HCT116 (cell line): Measurements from ENCODE around the gene MAST4. TPM values are rescaled to one million over a fixed set of nuclear protein-coding genes. Genes with fewer than 3 reads are reported as not detected.

Source experiments
- ATAC-seq: fragments of 200-7000 bp; cut with Tn5 transposase; 2 replicates; pipeline ENCODE4 v1.9.1; 2020; ENCODE audit warnings: mild to moderate bottlenecking, moderate library complexity
- BruUV-seq: library from RNA; stranded (reverse); fragments of 400-500 nt; replicated peaks from 2 replicates; lab custom pipeline; 2021; lab: Mats Ljungman, UMichigan
- CTCF ChIA-PET: fragments of 300-600 bp; sonication (Branson Sonifier 250); formaldehyde crosslinking; loops from one replicate; lab custom pipeline; 2021; ENCODE audit warnings: antibody characterized with exemption; lab: Charles Lee
- POLR2A ChIA-PET: fragments of 300-600, 350-600 bp; sonication (Branson Sonifier 250); formaldehyde crosslinking; loops from one replicate; lab custom pipeline; 2021; ENCODE audit warnings: antibody characterized with exemption; lab: Charles Lee
- RAD21 ChIA-PET, 2 experiments: fragments of 300-600 bp; sonication (Branson Sonifier 250); formaldehyde crosslinking; loops; one replicate each; lab custom pipeline; 2023; ENCODE audit warnings: low total read pairs in 2 of 2; ENCODE audit not compliant: uncharacterized antibody in 2 of 2, unreplicated experiment in 2 of 2, low non-redundant PET in 1 of 2; lab: Charles Lee
- DNase-seq: peaks from one replicate; pipeline ENCODE4 v3.0.0-alpha.2; 2010; ENCODE audit warnings: low read depth, low spot score
- H2AFZ ChIP-seq: fragments of 200-600 bp; shearing (Covaris generic), sonication (generic); 2 replicates; pipeline ENCODE4 v1.6.1; 2017; ENCODE audit warnings: low read depth, mixed run types, mixed read lengths, antibody characterized with exemption, low read length; ENCODE audit not compliant: poor library complexity, severe bottlenecking
- H3K27ac ChIP-seq: 2 replicates; pipeline ENCODE4 v1.5.1; 2012; ENCODE audit warnings: low read depth, low read length
- H3K27me3 ChIP-seq: fragments of 200-600 bp; sonication (generic); 2 replicates; pipeline ENCODE4 v1.6.1; 2016; ENCODE audit warnings: mixed run types, low read length, mixed read lengths; ENCODE audit not compliant: insufficient read depth
- H3K36me3 ChIP-seq, 2 experiments: fragments of 200-500 bp in 1 of 2; fragments of 200-600 bp in 1 of 2; sonication (Bioruptor generic) in 1 of 2; sonication (generic) in 1 of 2; 2 replicates each; pipeline versions ENCODE4 v1.5.1 to v1.6.1; 2014 to 2016; ENCODE audit warnings: low read length in 2 of 2, inconsistent platforms in 1 of 2, mixed read lengths in 1 of 2, mixed run types in 1 of 2; ENCODE audit not compliant: insufficient read depth in 2 of 2, control insufficient read depth in 1 of 2
- H3K4me1 ChIP-seq, 2 experiments: fragments of 200-600 bp in 1 of 2; sonication (generic) in 1 of 2; 2 replicates each; pipeline versions ENCODE4 v1.5.1 to v1.6.1; 2012 to 2017; ENCODE audit warnings: low read length in 2 of 2, inconsistent platforms in 1 of 2, mild to moderate bottlenecking in 1 of 2, mixed read lengths in 1 of 2, mixed run types in 1 of 2, moderate library complexity in 1 of 2; ENCODE audit not compliant: insufficient read depth in 2 of 2, control insufficient read depth in 1 of 2
- H3K4me2 ChIP-seq: fragments of 200-600 bp; sonication (generic); 2 replicates; pipeline ENCODE4 v1.6.1; 2017; ENCODE audit warnings: mixed run types, low read length, mixed read lengths
- H3K4me3 ChIP-seq, 2 experiments: fragments of 200-600 bp in 1 of 2; sonication (generic) in 1 of 2; replicated peaks in 1 of 2; 2 replicates each; pipeline ENCODE4 v1.5.1; 2011 to 2016; ENCODE audit warnings: low read length in 2 of 2, control low read depth in 1 of 2, low read depth in 1 of 2, mild to moderate bottlenecking in 1 of 2, mixed read lengths in 1 of 2, mixed run types in 1 of 2
- H3K79me2 ChIP-seq: fragments of 200-600 bp; sonication (generic); 2 replicates; pipeline ENCODE4 v1.6.1; 2017; ENCODE audit warnings: mild to moderate bottlenecking, mixed run types, low read length, moderate library complexity, mixed read lengths; ENCODE audit not compliant: insufficient read depth
- H3K9ac ChIP-seq: fragments of 200-600 bp; sonication (generic); 2 replicates; pipeline ENCODE4 v1.6.1; 2016; ENCODE audit warnings: low read length, mixed read lengths
- H3K9me2 ChIP-seq: fragments of 200-600 bp; sonication (generic), shearing (Covaris generic); 2 replicates; pipeline ENCODE4 v1.6.1; 2017; ENCODE audit warnings: mixed run types, mild to moderate bottlenecking, moderate library complexity; ENCODE audit not compliant: insufficient read depth
- H3K9me3 ChIP-seq, 2 experiments: fragments of 200-500 bp in 1 of 2; fragments of 200-600 bp in 1 of 2; sonication (Bioruptor generic) in 1 of 2; sonication (generic) in 1 of 2; 2 replicates each; pipeline ENCODE4 v1.6.1; 2014 to 2017; ENCODE audit warnings: low read length in 2 of 2, mixed read lengths in 2 of 2, inconsistent platforms in 1 of 2, low read depth in 1 of 2, mild to moderate bottlenecking in 1 of 2, mixed run types in 1 of 2, moderate library complexity in 1 of 2; ENCODE audit not compliant: control insufficient read depth in 1 of 2, insufficient read depth in 1 of 2
- H4K20me1 ChIP-seq: fragments of 200-600 bp; sonication (generic), shearing (Covaris generic); 2 replicates; pipeline ENCODE4 v1.6.1; 2017; ENCODE audit warnings: mixed run types, mild to moderate bottlenecking, moderate library complexity; ENCODE audit not compliant: insufficient read depth
- EGR1 ChIP-seq: IDR thresholded peaks from 2 replicates; pipeline ENCODE4 v1.6.1; 2012; ENCODE audit warnings: low read depth
- JUND ChIP-seq: IDR thresholded peaks from 2 replicates; pipeline ENCODE4 v1.6.1; 2012
- MAX ChIP-seq: IDR thresholded peaks from 2 replicates; pipeline ENCODE4 v1.6.1; 2012
- SRF ChIP-seq: IDR thresholded peaks from 2 replicates; pipeline ENCODE4 v1.6.1; 2012; ENCODE audit warnings: low read depth
- TCF7L2 ChIP-seq: IDR thresholded peaks from 2 replicates; pipeline ENCODE4 v1.7.0; 2011; ENCODE audit warnings: borderline replicate concordance, inconsistent platforms; ENCODE audit not compliant: insufficient read depth, insufficient read length; ENCODE audit errors: extremely low read depth
- YY1 ChIP-seq: IDR thresholded peaks from 2 replicates; pipeline ENCODE4 v1.6.1; 2011; ENCODE audit warnings: low read length, low read depth, moderate library complexity, mild to moderate bottlenecking; ENCODE audit not compliant: insufficient replicate concordance; ENCODE audit errors: extremely low read depth
- ZBTB33 ChIP-seq: IDR thresholded peaks from 2 replicates; pipeline ENCODE4 v1.6.1; 2011; ENCODE audit warnings: mild to moderate bottlenecking, low read length, moderate library complexity; ENCODE audit not compliant: insufficient replicate concordance; ENCODE audit errors: extremely low read depth
- ZFX ChIP-seq: fragments of 450-650 bp; IDR thresholded peaks from 2 replicates; pipeline ENCODE4 v1.6.1; 2017
- ZNF274 ChIP-seq: fragments of 200-500 bp; sonication (Bioruptor generic); IDR thresholded peaks from 2 replicates; pipeline ENCODE4 v1.6.1; 2014; ENCODE audit warnings: mild to moderate bottlenecking, low read depth, low read length, inconsistent platforms
- intact Hi-C: fragments of 100-400 bp; cut with micrococcal nuclease; formaldehyde crosslinking; loops from 2 replicates; pipeline ENCODE4 v1.10.0; 2022
- total RNA-seq: library from RNA; stranded (reverse); gene quantifications from one replicate; pipeline ENCODE4 v1.2.1, GENCODE V29; 2021; ENCODE audit not compliant: unreplicated experiment
- TF ChIP-seq, protein P1 (sequence below), 3 experiments: fragments of 200-600 bp in 1 of 3; sonication (generic) in 1 of 3; IDR thresholded peaks in 2 of 3; conservative IDR thresholded peaks in 1 of 3; 2 replicates each; pipeline ENCODE4 v1.5.1; 2012 to 2017; ENCODE audit warnings: low read depth in 2 of 3, low read length in 2 of 3, antibody characterized with exemption in 1 of 3, borderline replicate concordance in 1 of 3, control low read depth in 1 of 3, mild to moderate bottlenecking in 1 of 3, mixed read lengths in 1 of 3, mixed run types in 1 of 3, moderate library complexity in 1 of 3; ENCODE audit not compliant: insufficient read depth in 1 of 3
- TF ChIP-seq, protein P2 (sequence below): IDR thresholded peaks from 2 replicates; pipeline ENCODE4 v1.6.1; 2012

MAST4 gene
- total RNA-seq, 1 experiment from 2014 or later: 1.1 TPM

- H3K9me3 ChIP-seq: no peaks in the 10 kb centered on the region
- H2AFZ ChIP-seq: no peak overlapping the region
- H3K9me2 ChIP-seq: no peaks in the 10 kb centered on the region
- H3K4me1 ChIP-seq: no peaks in the 10 kb centered on the region
- no peak for DNase-seq
- no peak overlapping the region for H3K27ac ChIP-seq
- intact Hi-C loops: no loop called here
- CTCF ChIA-PET: no interaction called here
- no peaks in the 10 kb centered on the region; the same call in 1 of the 2 replicates for H4K20me1 ChIP-seq
- H3K4me3 ChIP-seq: no peak overlapping the region
- no peak overlapping the region for H3K4me2 ChIP-seq
- TF ChIP-seq ZFX: no peak
- TF ChIP-seq MAX: no peak
- TF ChIP-seq, protein P1, sequence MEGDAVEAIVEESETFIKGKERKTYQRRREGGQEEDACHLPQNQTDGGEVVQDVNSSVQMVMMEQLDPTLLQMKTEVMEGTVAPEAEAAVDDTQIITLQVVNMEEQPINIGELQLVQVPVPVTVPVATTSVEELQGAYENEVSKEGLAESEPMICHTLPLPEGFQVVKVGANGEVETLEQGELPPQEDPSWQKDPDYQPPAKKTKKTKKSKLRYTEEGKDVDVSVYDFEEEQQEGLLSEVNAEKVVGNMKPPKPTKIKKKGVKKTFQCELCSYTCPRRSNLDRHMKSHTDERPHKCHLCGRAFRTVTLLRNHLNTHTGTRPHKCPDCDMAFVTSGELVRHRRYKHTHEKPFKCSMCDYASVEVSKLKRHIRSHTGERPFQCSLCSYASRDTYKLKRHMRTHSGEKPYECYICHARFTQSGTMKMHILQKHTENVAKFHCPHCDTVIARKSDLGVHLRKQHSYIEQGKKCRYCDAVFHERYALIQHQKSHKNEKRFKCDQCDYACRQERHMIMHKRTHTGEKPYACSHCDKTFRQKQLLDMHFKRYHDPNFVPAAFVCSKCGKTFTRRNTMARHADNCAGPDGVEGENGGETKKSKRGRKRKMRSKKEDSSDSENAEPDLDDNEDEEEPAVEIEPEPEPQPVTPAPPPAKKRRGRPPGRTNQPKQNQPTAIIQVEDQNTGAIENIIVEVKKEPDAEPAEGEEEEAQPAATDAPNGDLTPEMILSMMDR (IDR thresholded peaks at IDR 0.05 in 2 of 3, conservative IDR thresholded peaks at IDR 0.05 in 1 of 3; ENCODE audit: borderline replicate concordance in 1 of 3, insufficient read depth in 1 of 3, low read depth in 2 of 3, low read length in 2 of 3): no peak
- TF ChIP-seq ZNF274: no peak
- TF ChIP-seq TCF7L2: no peak
- TF ChIP-seq JUND: no peak
- TF ChIP-seq, all 23 proteins: peak for 0
- no peak for ATAC-seq
- RAD21 ChIA-PET: no interaction called here
- Histone ChIP-seq H3K27me3 (peaks cover 14% of the 10 kb centered on the region), H3K9ac (no peak overlapping the region), H3K79me2 (no peaks in the 10 kb centered on the region), H3K36me3 (no peaks in the 10 kb centered on the region)
- no TSS peak for BruUV-seq
- POLR2A ChIA-PET: no interaction called here
Measured at GRCh38 chr5:67123819-67124218, 527.6 kb downstream of the MAST4 start.

DNA sequence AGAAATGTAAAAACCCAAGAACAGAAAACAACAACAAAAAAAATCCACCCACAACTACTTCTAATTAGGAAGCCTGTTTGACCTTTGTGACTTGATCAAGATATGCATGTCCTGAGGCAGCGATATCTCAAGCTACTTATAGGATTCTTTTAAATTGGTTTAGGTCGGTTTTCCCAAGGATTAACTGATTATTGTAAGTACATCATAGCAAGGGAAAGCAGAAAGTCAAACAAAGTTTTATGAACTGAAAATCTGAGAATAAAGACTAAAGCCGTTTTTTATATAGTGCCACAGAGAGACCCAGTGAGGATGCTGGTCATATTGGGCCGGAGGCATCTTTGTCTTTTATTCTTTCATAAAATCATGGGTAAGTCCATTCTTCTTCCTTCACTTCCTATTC is 528.4 kb downstream of the MAST4 start:
- intact Hi-C loops: no loop called here
- Histone ChIP-seq H3K79me2 (no peaks in the 10 kb centered on the region), H3K4me2 (no peak overlapping the region), H3K27me3 (peaks cover 14% of the 10 kb centered on the region), H3K9me3 (no peaks in the 10 kb centered on the region), H3K9me2 (no peaks in the 10 kb centered on the region), H3K4me1 (no peaks in the 10 kb centered on the region), H3K27ac (no peak overlapping the region), H4K20me1 (no peaks in the 10 kb centered on the region; the same call in 1 of the 2 replicates), H2AFZ (no peak overlapping the region), H3K36me3 (no peaks in the 10 kb centered on the region), H3K9ac (no peak overlapping the region), H3K4me3 (no peak overlapping the region)
- DNase-seq (no peak), ATAC-seq (no peak)
- BruUV-seq: no TSS peak
- CTCF ChIA-PET: no interaction called here
- POLR2A ChIA-PET: no interaction called here
- TF ChIP-seq EGR1 (no peak), ZFX (no peak), SRF (no peak), TCF7L2 (no peak), YY1 (no peak), ZBTB33 (no peak)
- TF ChIP-seq, protein P1 (IDR thresholded peaks at IDR 0.05 in 2 of 3, conservative IDR thresholded peaks at IDR 0.05 in 1 of 3; ENCODE audit: borderline replicate concordance in 1 of 3, insufficient read depth in 1 of 3, low read depth in 2 of 3, low read length in 2 of 3): no peak
- TF ChIP-seq, protein P2, sequence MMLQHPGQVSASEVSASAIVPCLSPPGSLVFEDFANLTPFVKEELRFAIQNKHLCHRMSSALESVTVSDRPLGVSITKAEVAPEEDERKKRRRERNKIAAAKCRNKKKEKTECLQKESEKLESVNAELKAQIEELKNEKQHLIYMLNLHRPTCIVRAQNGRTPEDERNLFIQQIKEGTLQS: no peak
- TF ChIP-seq, all 23 proteins: peak for 0
- RAD21 ChIA-PET: no interaction called here
